GM12874 (cell line): ENCODE results near the gene STK31.

Experiments used
- CTCF ChIP-seq: IDR thresholded peaks from 2 replicates; pipeline ENCODE4 v1.5.1; 2011; ENCODE audit warnings: low read depth, mild to moderate bottlenecking, control low read depth, low read length, moderate library complexity; ENCODE audit not compliant: insufficient read depth

Gene STK31

GRCh38 chr7:23679898-23680413, 30.1 kb upstream of the STK31 start, which contains the start of gene FAM221A:
TSS of gene FAM221A (plus strand) at chr7:23680199. CDS start at chr7:23680219, 20 bp downstream.
- peak; percentile 91 for TF ChIP-seq CTCF

- no peak for TF ChIP-seq CTCF
Measured at GRCh38 chr7:23680414-23681405, 29.3 kb upstream of the STK31 start.

GRCh38 chr7:23685731-23686130, 24.3 kb upstream of the STK31 start:
- TF ChIP-seq CTCF, result no peak

GRCh38 chr7:23687011-23687410, 23.0 kb upstream of the STK31 start:
- TF ChIP-seq CTCF, result no peak

- TF ChIP-seq CTCF, result no peak
Measured at GRCh38 chr7:23689165-23689564, 20.9 kb upstream of the STK31 start.

GRCh38 chr7:23691320-23691719, 18.7 kb upstream of the STK31 start:
- no peak for TF ChIP-seq CTCF

GRCh38 chr7:23693224-23693623, 16.8 kb upstream of the STK31 start:
- TF ChIP-seq CTCF, result no peak
